CD4-positive, alpha-beta T cell treated with Interleukin-17A for 1 hour (primary cell): Measurements from ENCODE around the gene PDILT.
"Not testable (repeated sequence)": the region's sequence is repeated elsewhere in the genome, so short reads cannot be mapped to it uniquely, and the experiment has no call there.

ENCODE experiments used
- DNase-seq: peaks from one replicate; pipeline ENCODE4 v3.0.0-alpha.2; 2020

Gene PDILT

GRCh38 chr16:20359997-20360396 is 44.5 kb downstream of the PDILT start:
- DNase-seq, result no peak

- no peak for DNase-seq
These were observed 49.3 kb downstream of the PDILT start for GRCh38 chr16:20355114-20355782.

- no peak for DNase-seq
These were observed 51.2 kb downstream of the PDILT start for GRCh38 chr16:20353379-20353778.

GRCh38 chr16:20352615-20353014 is 51.9 kb downstream of the PDILT start, which contains the start of gene UMOD:
Gene UMOD (minus strand): TSS chr16:20352715. CDS start chr16:20350737, 1,978 bp downstream.
- no peak for DNase-seq

DNA sequence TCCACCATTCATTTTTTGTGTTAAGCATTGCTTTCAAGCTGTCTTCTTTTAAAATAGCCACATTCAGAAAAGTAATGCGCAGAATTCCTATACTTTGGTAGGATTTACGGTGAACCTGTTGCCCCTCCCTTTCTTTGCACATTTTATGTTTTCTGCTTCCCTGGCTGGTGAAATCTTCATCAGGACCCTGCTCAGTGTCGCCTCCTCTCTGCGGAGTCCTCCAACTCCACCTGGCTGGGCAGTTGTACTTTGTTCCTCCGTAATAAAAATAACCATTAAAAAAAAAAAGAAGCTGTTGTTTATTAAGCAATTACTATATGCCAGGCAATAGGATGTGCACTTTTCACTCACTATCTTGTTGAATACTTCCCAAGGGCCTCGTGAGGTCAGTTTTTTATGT is 54.9 kb downstream of the PDILT start:
- DNase-seq, result no peak

GRCh38 chr16:20348365-20349185 is 56.0 kb downstream of the PDILT start:
- DNase-seq, result no peak

DNA sequence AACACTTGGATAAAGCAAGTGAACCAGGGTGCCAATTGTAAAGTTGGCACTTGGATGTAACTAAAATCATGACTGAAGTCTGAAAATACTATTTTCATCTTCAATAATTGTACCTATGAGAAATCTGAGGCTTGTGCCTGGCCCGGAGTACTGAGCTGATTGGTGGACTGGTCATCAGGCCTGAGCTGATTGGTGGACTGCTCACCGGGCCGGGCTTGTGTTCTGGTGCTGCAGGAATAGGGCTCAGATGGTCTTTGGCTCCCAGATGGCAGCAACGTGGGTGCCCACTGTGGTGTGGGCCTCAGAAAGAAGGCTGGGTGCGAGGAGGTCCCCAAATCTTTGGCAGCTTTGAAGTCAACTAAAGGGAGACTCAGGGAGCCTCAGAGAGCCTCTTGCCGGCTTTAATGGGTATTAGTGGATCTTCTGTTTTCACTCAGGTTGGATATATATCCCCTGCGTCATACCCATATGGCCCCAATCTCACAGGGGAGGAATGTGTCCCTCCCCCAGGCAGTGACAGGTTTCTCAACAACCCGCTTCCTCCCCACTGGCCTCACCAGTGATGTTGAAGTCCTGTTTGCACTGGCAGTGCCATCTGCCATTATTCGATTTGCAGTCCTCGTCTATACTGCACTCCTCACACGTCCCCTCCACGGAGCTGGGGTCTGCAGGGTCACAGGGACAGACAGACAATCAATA is 56.7 kb downstream of the PDILT start:
- DNase-seq, result no peak

GRCh38 chr16:20344611-20345010 is 59.9 kb downstream of the PDILT start:
- DNase-seq, result no peak

GRCh38 chr16:20339744-20340143 is 64.8 kb downstream of the PDILT start:
- no peak for DNase-seq

- DNase-seq, result no peak
These were observed 67.6 kb downstream of the PDILT start for GRCh38 chr16:20336955-20337354.

DNA sequence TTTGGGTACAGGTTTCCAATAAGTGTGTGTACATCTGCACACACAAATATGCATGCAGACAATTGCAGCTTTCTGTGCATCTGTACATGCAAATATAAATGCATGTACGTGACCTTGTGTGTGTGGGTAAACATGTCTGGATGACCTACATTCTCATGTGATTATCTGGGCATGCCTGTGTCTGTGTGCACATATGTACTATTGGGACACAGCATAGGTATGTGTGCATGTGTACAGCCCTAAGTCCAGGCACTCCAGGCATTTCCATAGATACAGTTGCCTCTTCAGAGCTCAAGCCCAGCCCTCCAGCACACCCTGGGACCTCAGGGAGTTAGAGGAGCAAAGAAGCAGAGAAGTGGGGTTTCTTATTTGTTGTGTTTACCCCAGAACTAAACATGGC is 70.1 kb downstream of the PDILT start:
- no peak for DNase-seq

GRCh38 chr16:20333120-20333519 is 71.4 kb downstream of the PDILT start:
- DNase-seq, result no peak

- no peak for DNase-seq
These were observed 72.1 kb downstream of the PDILT start for GRCh38 chr16:20332411-20332810.

- DNase-seq, result no peak
These were observed 72.9 kb downstream of the PDILT start for GRCh38 chr16:20331635-20332034.

- DNase-seq, result no peak
These were observed 75.0 kb downstream of the PDILT start for GRCh38 chr16:20329392-20330138.

GRCh38 chr16:20327444-20328041 is 77.0 kb downstream of the PDILT start, which contains the start of gene GP2:
Gene GP2 (minus strand): TSS chr16:20327513. CDS start chr16:20326431, 1,082 bp downstream.
- no peak for DNase-seq

DNA sequence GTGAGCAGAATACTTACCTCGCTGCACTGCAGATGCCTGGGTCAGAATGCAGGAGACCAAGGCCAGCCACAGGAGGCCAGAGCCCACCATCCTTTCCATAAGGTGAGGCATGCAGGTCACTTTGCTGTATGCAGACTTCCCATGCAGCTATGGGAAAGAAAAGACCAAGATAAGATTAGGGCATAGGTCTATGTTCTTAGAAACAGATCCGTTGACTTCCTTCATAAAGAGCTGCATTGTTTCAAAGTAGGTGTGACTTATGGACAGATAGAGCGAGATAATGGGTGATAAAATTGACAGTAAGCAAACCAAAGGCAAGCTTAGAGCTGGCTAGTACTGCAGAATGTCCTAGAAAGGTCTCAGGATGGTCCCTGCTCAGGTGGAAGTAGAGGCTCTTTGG is 78.2 kb downstream of the PDILT start:
- DNase-seq, result no peak

- no peak for DNase-seq
These were observed 79.5 kb downstream of the PDILT start for GRCh38 chr16:20325005-20325404.

- no peak for DNase-seq
These were observed 80.9 kb downstream of the PDILT start for GRCh38 chr16:20323591-20324117.

- no peak for DNase-seq
These were observed 81.8 kb downstream of the PDILT start for GRCh38 chr16:20322696-20323095.

- DNase-seq, result no peak
These were observed 82.9 kb downstream of the PDILT start for GRCh38 chr16:20321671-20322070.

DNA sequence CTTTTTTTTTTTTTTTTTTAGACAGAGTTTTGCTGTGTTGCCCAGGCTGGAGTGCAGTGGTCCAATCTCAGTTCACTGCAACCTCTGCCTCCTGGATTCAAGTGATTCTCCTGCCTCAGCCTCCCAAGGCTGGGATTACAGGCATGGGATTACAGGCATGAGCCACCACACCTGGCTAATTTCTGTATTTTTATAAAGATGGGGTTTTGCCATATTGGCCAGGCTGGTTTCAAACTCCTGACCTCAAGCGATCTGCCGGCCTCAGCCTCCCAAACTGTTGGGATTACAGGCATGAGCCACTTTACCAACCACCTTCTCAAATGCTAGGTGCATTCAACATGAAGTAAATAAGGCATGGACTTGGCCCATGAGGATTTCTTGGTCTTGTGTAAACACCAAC is 83.5 kb downstream of the PDILT start:
- DNase-seq, result not testable (repeated sequence)
